Stimulated activated CD8-positive, alpha-beta memory T cell treated with anti-CD3 and anti-CD28 coated beads, Interleukin-2, amount 100 ng/mL, for 1 hour (primary cell): Measurements from ENCODE around the gene CHI3L1.

Experiments used
- DNase-seq, 2 donors: peaks; one replicate each; pipeline ENCODE4 v3.0.0-alpha.2; 2020; ENCODE audit warnings: low read depth in 2 of 2

The CHI3L1 gene

GRCh38 chr1:203151362-203152157 is 34.9 kb downstream of the CHI3L1 start:
- no peak for DNase-seq

- DNase-seq = no peak
These were observed 35.8 kb downstream of the CHI3L1 start for GRCh38 chr1:203150511-203151297.

DNA sequence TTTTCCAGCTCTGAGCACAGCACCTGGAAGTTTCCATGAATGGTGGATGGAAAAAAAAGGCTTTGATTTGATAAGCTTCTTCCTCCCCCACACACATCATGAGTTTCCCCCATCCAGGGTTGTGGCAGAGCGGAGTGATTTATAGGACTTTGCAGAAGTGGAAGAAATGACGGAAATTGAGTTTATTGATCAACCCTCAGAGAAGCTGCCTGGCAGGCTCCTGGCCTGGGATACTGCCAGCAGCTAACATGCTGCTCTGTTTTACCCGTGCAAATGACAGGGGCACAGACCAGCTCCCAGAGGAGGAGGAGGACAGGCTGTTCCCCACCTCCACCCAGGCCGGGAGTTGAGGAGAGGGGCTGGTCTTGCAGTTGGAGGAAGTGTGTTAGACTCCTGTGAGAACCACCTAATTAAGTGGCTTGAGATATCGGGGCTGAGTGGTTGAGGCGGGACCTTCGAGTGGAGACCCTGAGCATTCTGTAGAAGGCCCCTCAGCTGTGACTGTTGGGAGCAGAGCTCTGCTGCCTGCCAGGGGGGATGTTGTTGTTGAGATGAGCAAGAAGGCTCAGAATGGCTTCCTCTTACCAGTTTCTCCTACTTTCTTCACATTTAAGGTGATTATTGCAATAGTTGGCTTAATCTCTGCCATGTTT is 37.2 kb downstream of the CHI3L1 start:
- no peak for DNase-seq

DNA sequence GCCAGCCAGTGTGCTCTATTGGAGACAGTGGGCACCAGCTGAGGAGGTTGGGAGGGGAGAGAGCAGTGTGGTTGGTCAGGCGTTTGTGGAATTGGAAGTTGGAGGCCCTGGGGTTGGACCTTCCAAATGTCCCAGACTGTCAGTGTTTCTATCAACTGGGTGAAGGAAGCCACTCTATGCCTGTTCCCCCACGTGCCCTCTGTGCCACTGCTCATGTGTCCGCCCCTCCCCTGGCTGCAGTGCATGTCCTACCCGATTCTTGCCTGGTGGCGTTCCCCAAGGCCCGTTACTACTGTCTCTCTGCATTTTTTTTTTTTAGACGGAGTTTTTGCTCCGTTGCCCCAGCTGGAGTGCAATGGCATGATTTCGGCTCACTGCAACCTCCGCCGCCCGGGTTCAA is 37.9 kb downstream of the CHI3L1 start:
- DNase-seq = no peak

DNA sequence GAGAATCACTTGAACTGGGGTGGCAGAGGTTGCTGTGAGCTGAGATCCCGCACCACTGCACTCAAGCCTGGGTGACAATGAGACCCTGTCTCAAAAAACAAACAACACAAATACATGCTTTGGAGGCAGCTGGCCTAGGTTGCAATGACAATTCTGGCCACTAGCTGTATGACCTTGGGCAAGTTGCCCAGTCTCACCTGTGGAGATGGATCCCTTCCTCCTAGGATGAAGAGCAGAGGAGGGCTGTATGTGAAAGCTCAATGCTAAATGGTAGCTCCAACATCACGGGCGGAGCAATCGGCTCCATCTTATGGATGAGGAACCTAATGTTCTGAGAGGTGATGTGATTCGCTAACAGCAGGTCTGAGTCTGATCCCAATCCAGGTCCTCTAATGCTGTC is 38.4 kb downstream of the CHI3L1 start:
- no peak for DNase-seq

GRCh38 chr1:203147376-203147775 is 39.1 kb downstream of the CHI3L1 start:
- no peak for DNase-seq

- DNase-seq = no peak
These were observed 40.0 kb downstream of the CHI3L1 start for GRCh38 chr1:203146537-203146936.

DNA sequence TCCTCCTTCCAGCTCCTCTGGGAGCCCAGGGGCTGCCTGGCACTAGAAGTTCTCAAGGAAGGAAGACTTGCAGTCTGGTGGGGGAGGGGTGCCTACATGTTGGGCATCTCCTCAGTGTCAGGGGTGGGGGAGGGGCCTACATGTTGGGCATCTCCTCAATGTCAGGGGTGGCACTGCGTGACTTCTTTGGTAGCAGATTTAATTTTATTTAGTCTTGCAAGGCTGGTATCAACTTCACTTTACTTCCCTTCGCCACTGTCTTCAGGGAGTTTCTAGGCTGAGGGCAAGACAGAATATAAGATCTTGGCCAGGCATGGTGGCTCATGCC is 40.5 kb downstream of the CHI3L1 start:
- no peak for DNase-seq

GRCh38 chr1:203145321-203146041 is 41.0 kb downstream of the CHI3L1 start:
- DNase-seq = no peak

GRCh38 chr1:203144661-203145060 is 41.8 kb downstream of the CHI3L1 start:
- DNase-seq = no peak

DNA sequence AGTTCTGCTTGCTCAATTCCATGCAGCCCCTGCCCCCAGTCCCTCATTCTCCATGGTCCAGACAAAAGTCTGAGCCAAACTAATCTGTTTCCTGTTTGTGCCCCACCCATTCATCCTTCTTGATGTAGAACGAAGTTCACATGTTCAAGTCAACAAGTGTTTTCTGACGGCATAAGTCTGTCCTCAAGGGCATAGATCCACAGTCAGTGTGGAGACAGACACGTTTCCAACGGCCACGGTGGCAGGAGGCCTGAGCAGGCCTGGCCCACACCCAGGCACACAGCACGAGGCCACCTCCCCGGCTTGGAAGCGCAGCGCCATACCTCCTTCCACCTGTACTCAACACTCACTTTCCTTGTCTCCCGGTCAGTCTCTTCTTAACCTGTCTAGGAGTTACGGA is 42.9 kb downstream of the CHI3L1 start:
- no peak for DNase-seq

- no peak for DNase-seq
These were observed 43.7 kb downstream of the CHI3L1 start for GRCh38 chr1:203142684-203143408.

- DNase-seq = no peak
These were observed 44.4 kb downstream of the CHI3L1 start for GRCh38 chr1:203142124-203142523.

DNA sequence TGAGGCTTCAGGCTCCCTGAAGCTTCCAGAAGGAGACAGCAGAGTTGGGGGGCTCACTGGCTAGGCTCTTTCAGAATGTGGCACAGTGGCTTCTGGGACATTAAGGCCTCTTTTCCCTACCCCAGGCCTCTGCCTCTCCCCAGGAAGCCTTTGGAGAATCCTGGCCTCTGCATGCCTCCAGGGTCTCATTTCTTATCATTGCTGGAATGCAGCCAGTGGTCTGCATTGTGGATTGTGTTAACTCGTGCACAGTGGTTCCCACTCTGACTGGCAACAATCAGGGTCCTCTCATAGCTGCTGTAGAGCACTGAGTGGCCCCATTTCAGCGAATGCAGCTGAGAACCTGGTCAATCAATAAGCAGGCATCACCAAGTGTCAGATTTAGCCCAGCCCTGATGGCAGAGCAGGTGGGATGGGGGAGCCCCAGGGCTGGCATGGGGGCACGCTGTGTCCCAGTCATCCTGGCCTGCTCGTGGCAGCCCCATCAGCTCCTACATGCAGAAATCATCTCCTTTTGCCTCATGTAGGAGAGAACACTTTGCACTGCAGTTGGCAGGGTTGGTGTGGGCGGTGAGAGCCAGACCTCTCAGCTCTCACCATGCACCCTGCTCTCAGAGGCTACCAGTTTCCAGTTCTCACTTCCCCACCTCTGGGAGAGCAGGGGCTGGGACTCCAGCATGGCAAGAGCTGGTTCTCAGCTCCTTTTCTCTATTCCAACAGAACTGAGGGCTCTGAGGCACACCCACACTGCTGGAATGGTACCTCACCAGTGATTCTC is 45.6 kb downstream of the CHI3L1 start:
- no peak for DNase-seq

GRCh38 chr1:203139976-203140475 is 46.5 kb downstream of the CHI3L1 start:
- DNase-seq = no peak

- DNase-seq = no peak
These were observed 48.4 kb downstream of the CHI3L1 start for GRCh38 chr1:203138066-203138465.

DNA sequence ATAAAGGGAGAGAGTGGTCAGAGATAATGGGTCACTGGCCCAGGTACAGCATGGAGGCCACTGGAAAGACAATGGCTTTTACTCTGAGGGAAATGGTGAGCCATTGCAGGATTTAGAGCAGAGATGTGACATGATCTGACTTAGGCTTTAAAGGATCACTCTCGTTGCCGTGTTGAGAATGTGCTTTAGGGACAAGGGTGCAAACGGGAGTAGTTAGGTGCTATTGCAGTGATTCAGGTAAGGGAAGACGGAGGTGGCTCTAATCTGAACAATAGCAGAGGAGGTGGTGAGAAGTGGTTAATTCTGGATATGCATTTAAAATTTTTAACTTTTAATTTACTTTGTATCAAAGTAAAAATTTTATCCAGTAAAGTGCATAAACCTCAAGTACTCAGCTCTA is 49.2 kb downstream of the CHI3L1 start:
- DNase-seq = no peak

- DNase-seq = no peak
These were observed 50.0 kb downstream of the CHI3L1 start for GRCh38 chr1:203136409-203137042.

DNA sequence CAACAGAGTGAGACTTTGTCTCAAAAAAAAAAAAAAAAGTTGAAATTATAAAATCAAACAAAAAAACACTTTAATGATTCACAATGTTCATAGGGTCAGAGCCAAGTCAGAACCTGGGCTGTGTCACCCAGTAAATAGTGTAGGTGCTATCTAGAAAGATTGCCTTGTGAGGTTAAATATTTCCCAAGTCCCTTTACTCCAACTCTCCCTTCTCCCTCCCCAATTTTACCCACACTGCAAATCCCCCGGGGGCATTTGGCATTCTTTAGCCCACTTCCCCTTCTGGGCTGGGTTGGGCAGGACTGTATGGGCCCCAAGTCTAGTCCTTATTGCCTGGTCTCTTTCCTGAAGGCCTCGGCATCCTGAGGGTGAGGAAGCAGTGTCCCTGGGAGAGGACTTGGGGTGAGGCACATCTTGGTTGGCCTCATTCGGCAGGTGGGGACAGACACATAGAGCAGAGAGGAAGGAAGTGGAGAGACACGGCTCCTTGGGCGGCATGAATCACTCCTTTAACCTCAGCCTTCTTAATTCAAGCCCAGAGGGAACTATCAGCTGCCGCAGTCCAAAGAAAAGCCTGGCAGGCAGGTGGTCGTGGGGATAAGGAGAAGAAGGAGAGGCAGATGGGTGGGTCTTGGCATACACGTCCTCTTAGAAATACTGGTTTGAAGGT is 50.7 kb downstream of the CHI3L1 start:
- DNase-seq = no peak
